Esophagus (tissue), 2 donors: ENCODE results near the gene SEMA4B. TPM values are rescaled to one million over a fixed set of nuclear protein-coding genes. Genes with fewer than 3 reads are reported as not detected.

Source experiments
- H3K27ac ChIP-seq, 2 donors: one replicate each; pipeline ENCODE4 v1.5.1; 2013; ENCODE audit warnings: low read depth in 2 of 2, mild to moderate bottlenecking in 2 of 2, inconsistent platforms in 1 of 2, low read length in 1 of 2, moderate library complexity in 1 of 2
- H3K27me3 ChIP-seq, 2 donors: one replicate each; pipeline ENCODE4 v1.6.1; 2013; ENCODE audit warnings: low read length in 2 of 2, control low read depth in 1 of 2, mild to moderate bottlenecking in 1 of 2; ENCODE audit not compliant: insufficient read depth in 2 of 2, control insufficient read depth in 1 of 2
- H3K36me3 ChIP-seq, 2 donors: one replicate each; pipeline ENCODE4 v1.6.1; 2013; ENCODE audit warnings: low read length in 1 of 2; ENCODE audit not compliant: control insufficient read depth in 2 of 2, insufficient read depth in 2 of 2
- H3K4me1 ChIP-seq, 2 donors: one replicate each; pipeline ENCODE4 v1.6.1; 2013; ENCODE audit warnings: low read length in 1 of 2; ENCODE audit not compliant: control insufficient read depth in 2 of 2, insufficient read depth in 2 of 2
- H3K4me3 ChIP-seq, 2 donors: one replicate each; pipeline ENCODE4 v1.5.1; 2013; ENCODE audit warnings: low read length in 2 of 2, mild to moderate bottlenecking in 2 of 2, low read depth in 1 of 2, moderate library complexity in 1 of 2
- H3K9me3 ChIP-seq, 2 donors: one replicate each; pipeline ENCODE4 v1.6.1; 2013; ENCODE audit warnings: mild to moderate bottlenecking in 2 of 2, low read depth in 1 of 2, low read length in 1 of 2, moderate library complexity in 1 of 2; ENCODE audit not compliant: control insufficient read depth in 2 of 2, insufficient read depth in 1 of 2
- WGBS, 2 donors: extraction: QIAGEN DNeasy Blood & Tissue Kit; methylation state at CpG; one replicate each; pipeline ENCODE4 v1.1.7; 2013; 5-methylcytosine and 5-hydroxymethylcytosine counted together
- polyA plus RNA-seq, 2 donors: library from polyadenylated mRNA; stranded (reverse); fragments of 200-250 nt; gene quantifications; one replicate each; pipeline ENCODE4 v1.2.3, GENCODE V29; 2013
- donor health status: healthy with polysubstance abuse.
- donor health status: Bipolar disorder and iron deficiency.

The SEMA4B gene
- polyA plus RNA-seq, 2 donors: 90.5 to 121 TPM

DNA sequence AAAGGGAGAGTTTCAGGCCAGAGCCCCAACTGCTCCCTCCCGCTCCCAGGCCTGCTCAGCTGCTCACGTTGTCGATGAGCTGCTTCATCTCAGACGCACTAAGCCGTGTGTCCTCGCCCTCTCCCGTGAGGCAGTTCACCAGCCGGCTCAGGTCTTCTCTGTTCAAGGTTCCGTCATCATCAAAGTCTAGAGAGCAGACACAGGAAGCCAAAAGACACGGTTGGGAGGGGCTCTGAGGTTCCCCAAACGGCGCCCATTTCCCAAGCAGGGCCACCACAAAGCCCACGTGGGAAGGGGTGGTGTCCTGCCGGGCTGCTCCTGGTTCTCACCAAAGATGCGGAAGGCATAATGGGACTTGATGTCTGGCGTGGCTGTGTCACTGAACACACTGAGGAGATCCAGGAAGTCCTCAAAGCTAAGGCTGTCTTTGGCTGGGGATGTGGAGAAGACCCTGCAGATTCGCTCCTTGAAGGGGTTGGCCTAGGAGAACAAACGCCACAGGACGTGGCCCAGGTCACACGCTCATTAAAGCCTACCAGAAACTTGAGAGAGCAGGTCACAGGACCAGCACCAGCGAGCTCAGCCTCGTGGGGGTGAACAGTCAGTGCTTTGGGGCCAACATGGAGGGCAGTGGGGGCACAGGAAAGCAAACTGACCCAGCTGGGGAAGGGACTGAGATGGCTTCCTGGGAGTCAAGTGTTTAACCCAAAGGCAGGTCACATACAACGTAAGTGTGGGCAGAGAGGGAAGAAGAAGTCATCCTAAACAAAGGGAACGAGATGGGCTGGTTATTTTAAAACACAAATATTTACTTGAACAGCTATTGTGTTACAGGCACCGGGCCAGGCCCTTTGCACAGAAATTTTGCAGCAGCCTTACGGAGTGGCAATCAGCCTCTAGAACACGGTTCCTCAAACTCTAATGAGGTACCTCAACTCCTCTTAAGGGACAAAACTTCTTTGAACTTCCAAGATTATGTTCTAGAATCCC is 30.2 kb downstream of the SEMA4B start:
- Histone ChIP-seq H3K9me3 (no peaks in the 10 kb centered on the region), H3K27ac (peak overlapping the region; percentile 94 to 98), H3K27me3 (no peaks in the 10 kb centered on the region), H3K36me3 (peaks cover 5 to 33% of the 10 kb centered on the region in 2 donors), H3K4me3 (no peak overlapping the region), H3K4me1 (peaks cover 4 to 28% of the 10 kb centered on the region in 2 donors)
- WGBS, 2 donors: 39 to 42% methylated on average over 27 of the region's 27 CpGs

DNA sequence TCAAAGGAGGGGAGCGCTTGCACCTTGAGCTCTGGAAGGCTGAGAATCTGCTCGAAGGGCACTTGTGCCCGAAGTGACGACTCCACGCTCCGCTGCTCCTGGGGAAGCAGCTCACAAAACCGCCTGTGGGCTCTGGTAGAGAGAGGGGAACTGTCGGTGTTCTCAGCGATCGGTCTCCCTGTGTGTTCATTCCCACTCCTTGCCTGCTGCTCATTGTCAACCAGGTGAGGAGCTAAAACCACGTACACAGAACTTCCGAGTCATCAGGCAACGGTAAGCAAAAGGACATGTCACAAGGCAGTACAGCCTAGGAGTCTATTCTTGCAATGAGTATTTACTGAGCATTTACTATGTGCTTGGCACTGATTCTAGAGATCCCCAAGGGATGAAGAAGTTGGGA is 31.1 kb downstream of the SEMA4B start:
- peaks cover 5 to 28% of the 10 kb centered on the region in 2 donors for H3K36me3 ChIP-seq
- no peaks in the 10 kb centered on the region for H3K9me3 ChIP-seq
- H3K4me1 ChIP-seq: peaks cover 4 to 28% of the 10 kb centered on the region in 2 donors
- H3K27ac ChIP-seq: peak overlapping the region; percentile 94 to 98
- H3K4me3 ChIP-seq: peak overlapping the region in 1 of 2 donors; percentile 60
- WGBS, 2 donors: 68 to 71% methylated on average over 13 of the region's 13 CpGs
- no peaks in the 10 kb centered on the region for H3K27me3 ChIP-seq

DNA sequence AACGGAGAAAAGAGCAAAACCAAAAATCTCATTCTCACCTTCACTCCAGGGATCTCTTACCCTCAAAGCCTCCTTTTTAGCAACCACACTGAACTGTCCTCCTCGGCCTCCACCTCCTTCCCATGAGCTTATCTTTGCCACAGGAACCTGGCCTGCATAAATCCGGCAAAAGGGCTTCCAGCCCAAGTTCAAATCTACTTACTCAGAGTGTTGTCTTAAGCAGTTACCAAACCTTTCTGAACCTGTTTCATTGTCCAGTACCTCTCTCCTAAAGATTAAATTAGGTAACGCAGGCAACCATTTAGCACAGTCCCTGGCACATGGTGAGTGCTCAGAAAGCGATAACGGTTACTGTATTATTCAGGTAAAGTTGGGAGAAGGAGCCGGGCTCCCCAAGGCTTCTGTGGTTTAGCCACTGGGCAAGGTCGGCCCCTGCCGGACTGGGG is 31.8 kb downstream of the SEMA4B start:
- Histone ChIP-seq H3K27me3 (no peaks in the 10 kb centered on the region), H3K4me3 (peak overlapping the region; percentile 60 to 74), H3K36me3 (peaks cover 5 to 23% of the 10 kb centered on the region in 2 donors), H3K4me1 (peaks cover 4 to 28% of the 10 kb centered on the region in 2 donors), H3K27ac (peak overlapping the region; percentile 94 to 98), H3K9me3 (no peaks in the 10 kb centered on the region)
- 3 to 9% methylated on average over 9 of the region's 9 CpGs for WGBS, 2 donors

DNA sequence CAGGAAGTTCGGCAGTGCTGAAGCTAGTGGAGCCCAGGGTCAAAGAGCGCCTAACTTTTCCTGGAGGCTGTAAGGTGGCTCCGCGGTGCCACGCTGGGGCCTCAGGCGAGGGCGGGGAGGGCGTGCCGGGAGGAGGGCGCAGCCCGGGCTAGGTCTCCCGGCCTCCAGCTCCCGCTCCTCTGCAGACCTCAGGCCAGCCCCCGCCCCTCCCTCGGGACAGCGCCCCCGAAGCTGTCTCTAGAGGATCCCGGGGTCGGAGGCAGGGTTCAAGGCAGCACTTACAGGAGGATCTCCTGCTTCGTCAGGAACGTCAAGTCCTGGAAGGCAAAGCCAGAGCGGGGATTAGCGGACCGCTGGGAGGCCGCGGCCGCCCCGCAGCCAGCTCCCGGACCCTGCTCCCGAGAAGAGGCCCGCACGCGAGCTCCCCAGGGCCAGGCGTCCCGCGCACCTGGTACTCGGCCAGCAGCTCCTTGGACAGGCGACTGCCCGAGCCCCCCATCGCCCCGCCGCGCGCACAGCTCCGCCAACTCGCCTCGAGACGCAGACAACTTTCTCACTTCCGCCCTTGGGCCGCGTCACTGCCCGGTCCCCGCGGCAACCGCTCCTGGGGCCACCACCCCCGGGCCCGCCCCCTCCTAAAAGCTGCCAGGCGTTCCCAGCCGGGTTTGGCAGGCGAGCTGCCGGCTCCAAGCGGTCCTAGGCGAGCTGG is 32.4 kb downstream of the SEMA4B start, which contains the start of gene CIB1:
TSS of gene CIB1 (minus strand) at position 555 of the 709 bp plus-strand sequence. CDS start at position 499, 56 bp downstream.
- peaks cover 2 to 19% of the 10 kb centered on the region in 2 donors for H3K36me3 ChIP-seq
- H3K4me3 ChIP-seq: peak within 1 kb of the TSS; percentile 60 to 74
- 0% methylated on average over 45 to 63 of the region's 63 CpGs for WGBS, 2 donors
- no peaks in the 10 kb centered on the region for H3K9me3 ChIP-seq
- H3K27me3 ChIP-seq: no peaks in the 10 kb centered on the region
- peaks cover 4 to 28% of the 10 kb centered on the region in 2 donors for H3K4me1 ChIP-seq
- H3K27ac ChIP-seq: peak within 1 kb of the TSS; percentile 94 to 98

DNA sequence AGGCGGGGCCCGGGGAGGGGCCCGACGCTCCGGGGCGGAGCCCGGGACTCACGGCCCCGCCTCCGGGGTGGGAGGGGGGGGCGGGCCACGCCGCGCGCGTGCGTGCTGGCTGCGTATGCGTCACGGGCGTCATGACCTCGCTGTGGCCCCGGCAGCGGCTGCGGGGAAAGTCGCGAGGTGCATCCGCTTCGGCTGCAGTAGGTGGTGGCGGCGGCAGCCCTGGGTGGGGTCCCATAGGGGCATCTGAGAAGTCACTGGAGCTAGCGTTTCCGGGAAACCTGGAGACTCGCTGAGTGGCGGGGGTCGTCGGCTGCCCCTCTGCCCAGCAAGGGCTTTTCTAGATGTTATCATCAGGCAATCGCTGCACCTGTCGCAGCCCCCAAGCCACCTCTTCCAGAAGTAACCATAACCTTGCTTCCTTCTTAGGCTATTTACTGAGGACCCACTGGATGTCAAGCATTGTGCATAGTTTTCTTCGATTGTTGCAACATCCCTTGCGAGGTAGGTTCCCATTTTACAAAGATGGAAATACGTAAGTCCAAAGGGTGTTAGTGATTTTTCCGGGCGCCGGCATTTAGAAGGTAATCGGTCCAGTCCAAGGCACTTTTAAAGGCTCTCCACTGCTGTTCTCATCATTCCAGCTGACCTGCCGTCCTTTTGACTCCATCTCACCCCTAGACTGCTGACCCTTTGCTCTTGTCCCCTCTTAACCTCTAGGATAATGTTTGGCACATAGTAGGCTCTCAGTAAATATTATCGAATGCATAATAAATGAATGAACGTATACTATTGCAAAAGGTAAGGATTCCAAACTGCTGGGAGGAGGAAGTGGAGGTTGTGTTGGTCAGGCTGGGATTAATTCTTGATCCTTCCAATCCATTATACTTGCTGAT is 33.2 kb downstream of the SEMA4B start, which contains the start of gene GDPGP1:
TSS of gene GDPGP1 (plus strand) at position 114 of the 893 bp plus-strand sequence. CDS start 6,700 bp downstream, outside the sequence.
- Histone ChIP-seq H3K4me1 (peaks cover 4 to 23% of the 10 kb centered on the region in 2 donors), H3K36me3 (peaks cover 0 to 13% of the 10 kb centered on the region in 2 donors), H3K27me3 (no peaks in the 10 kb centered on the region), H3K9me3 (no peaks in the 10 kb centered on the region), H3K4me3 (peak within 1 kb of the TSS; percentile 60 to 74), H3K27ac (peak within 1 kb of the TSS; percentile 94 to 98)
- WGBS, 2 donors: 2 to 4% methylated on average over 49 of the region's 49 CpGs

DNA sequence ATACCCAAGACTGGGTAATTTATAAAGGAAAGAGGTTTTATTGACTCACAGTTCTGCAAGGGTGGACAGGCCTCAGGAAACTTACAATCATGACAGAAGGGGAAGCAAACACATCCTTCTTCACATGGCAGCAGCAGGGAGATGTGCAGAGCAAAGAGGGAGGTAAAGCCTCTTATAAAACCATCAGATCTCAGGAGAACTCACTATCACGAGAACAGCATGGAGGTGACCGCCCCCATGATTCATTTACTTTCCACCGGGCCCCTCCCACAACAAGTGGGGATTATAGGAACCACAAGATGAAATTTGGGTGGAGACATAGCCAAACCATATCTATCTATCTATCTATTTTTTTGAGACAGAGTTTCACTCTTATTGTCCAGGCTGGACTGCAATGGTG is 38.2 kb downstream of the SEMA4B start:
- 74 to 75% methylated on average over 3 of the region's 3 CpGs for WGBS, 2 donors
- Histone ChIP-seq H3K9me3 (no peaks in the 10 kb centered on the region), H3K36me3 (peaks cover 0 to 12% of the 10 kb centered on the region in 2 donors)

DNA sequence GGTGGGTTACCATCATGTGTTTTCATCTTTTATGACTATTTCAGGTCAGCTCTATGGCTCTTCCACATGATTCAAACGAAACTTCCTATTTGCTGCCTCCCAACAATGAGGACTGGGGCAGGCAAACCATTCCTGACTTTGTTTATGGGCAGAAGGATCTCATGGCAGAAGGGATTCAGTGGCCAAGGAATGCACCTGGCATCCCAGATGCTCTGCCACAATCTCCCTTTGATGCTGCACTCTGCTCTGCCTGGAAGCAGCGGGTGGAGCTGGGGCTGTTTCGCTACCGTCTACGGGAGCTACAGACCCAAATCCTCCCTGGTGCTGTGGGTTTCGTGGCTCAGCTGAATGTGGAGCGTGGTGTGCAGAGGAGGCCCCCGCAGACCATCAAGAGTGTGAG is 39.7 kb downstream of the SEMA4B start:
- no peaks in the 10 kb centered on the region for H3K27me3 ChIP-seq
- H3K9me3 ChIP-seq: no peaks in the 10 kb centered on the region
- H3K27ac ChIP-seq: no peak overlapping the region
- peaks cover 0 to 12% of the 10 kb centered on the region in 2 donors for H3K36me3 ChIP-seq
- no peak overlapping the region for H3K4me3 ChIP-seq
- WGBS, 2 donors: 88 to 89% methylated on average over 8 of the region's 8 CpGs
- no peaks in the 10 kb centered on the region for H3K4me1 ChIP-seq

More for the DNA sequence above, 38.2 kb downstream of the SEMA4B start:
- no peak overlapping the region for H3K4me3 ChIP-seq
- no peaks in the 10 kb centered on the region for H3K4me1 ChIP-seq
- H3K27ac ChIP-seq: no peak overlapping the region
- H3K27me3 ChIP-seq: no peaks in the 10 kb centered on the region

DNA sequence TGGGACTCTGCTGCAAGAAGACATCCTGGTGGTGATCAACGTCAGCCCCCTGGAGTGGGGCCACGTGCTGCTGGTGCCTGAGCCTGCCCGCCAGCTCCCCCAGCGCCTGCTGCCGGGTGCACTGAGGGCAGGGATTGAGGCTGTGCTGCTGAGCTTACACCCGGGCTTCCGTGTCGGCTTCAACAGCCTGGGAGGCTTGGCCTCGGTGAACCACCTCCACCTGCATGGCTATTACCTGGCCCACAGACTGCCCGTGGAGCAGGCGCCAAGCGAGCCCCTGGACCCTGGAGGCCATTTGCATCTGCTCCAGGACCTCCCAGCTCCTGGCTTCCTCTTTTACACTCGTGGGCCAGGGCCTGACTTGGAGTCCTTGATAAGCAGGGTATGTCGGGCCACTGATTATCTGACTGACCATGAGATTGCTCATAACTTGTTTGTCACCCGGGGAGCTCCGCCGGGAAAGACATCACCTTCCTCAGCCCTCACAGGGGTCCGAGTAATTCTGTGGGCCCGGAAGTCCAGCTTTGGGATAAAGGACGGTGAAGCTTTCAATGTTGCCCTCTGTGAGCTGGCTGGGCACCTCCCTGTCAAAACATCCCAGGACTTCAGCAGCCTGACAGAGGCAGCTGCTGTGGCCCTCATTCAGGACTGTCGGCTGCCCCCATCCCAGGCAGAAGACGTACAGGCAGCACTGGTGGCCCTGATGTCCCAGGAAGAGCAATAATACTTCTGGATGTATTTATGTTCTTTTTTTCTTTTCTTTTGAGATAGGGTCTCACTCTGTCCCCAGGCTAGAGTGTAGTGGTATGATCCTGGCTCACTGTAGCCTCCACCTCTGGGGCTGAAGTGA is 40.4 kb downstream of the SEMA4B start:
- Histone ChIP-seq H3K27me3 (no peaks in the 10 kb centered on the region), H3K4me3 (no peak overlapping the region), H3K27ac (no peak overlapping the region), H3K4me1 (no peaks in the 10 kb centered on the region), H3K9me3 (no peaks in the 10 kb centered on the region), H3K36me3 (peaks cover 0 to 12% of the 10 kb centered on the region in 2 donors)
- 81 to 85% methylated on average over 22 of the region's 22 CpGs for WGBS, 2 donors
